Activated CD8-positive, alpha-beta T cell treated with anti-CD3 and anti-CD28 coated beads for 36 hours (primary cell): Measurements from ENCODE around the gene RGS19. TPM values are rescaled to one million over a fixed set of nuclear protein-coding genes. Genes with fewer than 3 reads are reported as not detected.

Source experiments
- ATAC-seq: fragments of 200-7000 bp; cut with Tn5 transposase; one replicate; pipeline ENCODE4 v1.10.0; 2021; ENCODE audit warnings: mild to moderate bottlenecking, moderate library complexity
- CTCF ChIA-PET: fragments of 350-600 bp; sonication (Branson Sonifier 250); formaldehyde crosslinking; loops from one replicate; lab custom pipeline; 2021; ENCODE audit warnings: antibody characterized with exemption; lab: Charles Lee
- POLR2A ChIA-PET: fragments of 350-600 bp; sonication (Branson Sonifier 250); formaldehyde crosslinking; loops from one replicate; lab custom pipeline; 2021; ENCODE audit warnings: antibody characterized with exemption; lab: Charles Lee
- DNase-seq: peaks from one replicate; pipeline ENCODE4 v3.0.0-alpha.2; 2020
- H3K27ac Mint-ChIP-seq: one replicate; pipeline ENCODE4 v1.8.0; 2021; ENCODE audit warnings: mild to moderate bottlenecking, mixed read lengths
- H3K27me3 Mint-ChIP-seq: one replicate; pipeline ENCODE4 v1.8.0; 2021; ENCODE audit warnings: mixed read lengths
- H3K36me3 Mint-ChIP-seq: one replicate; pipeline ENCODE4 v1.8.0; 2021; ENCODE audit warnings: low read depth, mixed read lengths
- H3K4me1 Mint-ChIP-seq: one replicate; pipeline ENCODE4 v1.8.0; 2021; ENCODE audit warnings: low read depth, mixed read lengths
- H3K4me3 Mint-ChIP-seq: one replicate; pipeline ENCODE4 v1.8.0; 2021; ENCODE audit warnings: mild to moderate bottlenecking, moderate library complexity, mixed read lengths
- H3K9me3 Mint-ChIP-seq: one replicate; pipeline ENCODE4 v1.8.0; 2021; ENCODE audit warnings: mixed read lengths
- CTCF ChIP-seq: fragments of 200-600 bp; IDR thresholded peaks from one replicate; pipeline ENCODE4 v1.8.0; 2022; ENCODE audit warnings: antibody characterized with exemption, mild to moderate bottlenecking
- intact Hi-C: fragments of 100-400 bp; cut with micrococcal nuclease; formaldehyde crosslinking; loops from one replicate; pipeline ENCODE4 v1.10.0; 2022
- total RNA-seq, 2 experiments: library from RNA; stranded (reverse); gene quantifications; one replicate each; pipeline ENCODE4 v1.2.3, GENCODE V29; 2021

RGS19 gene
- total RNA-seq, 2 experiments from 2014 or later, result 42.5 to 44.1 TPM

GRCh38 chr20:64029293-64030117 lies 49.8 kb downstream of the RGS19 start:
- intact Hi-C loops, result loop anchor here (10.0 kb wide), 1 partner anchor 45 kb away; the partner anchor contains the start of gene PRPF6
- POLR2A ChIA-PET, result no interaction called here

GRCh38 chr20:64027981-64028685 lies 51.2 kb downstream of the RGS19 start:
- Mint-ChIP-seq H3K27me3 (no peaks in the 10 kb centered on the region), H3K4me1 (no peaks in the 10 kb centered on the region), H3K9me3 (no peaks in the 10 kb centered on the region), H3K36me3 (peaks cover 34% of the 10 kb centered on the region), H3K4me3 (no peak overlapping the region), H3K27ac (no peak overlapping the region)
- DNase-seq (no peak), ATAC-seq (no peak)
- POLR2A ChIA-PET, result no interaction called here
- TF ChIP-seq CTCF, result no peak
- CTCF ChIA-PET, result interaction anchor here (1.6 kb wide), 1 partner anchor 11 kb away, joined by 8 read pairs; no protein-coding TSS in a partner anchor
- intact Hi-C loops, result no loop called here

More at GRCh38 chr20:64029293-64030117, 49.8 kb downstream of the RGS19 start:
- TF ChIP-seq CTCF, result no peak
- no peaks in the 10 kb centered on the region for H3K27me3 Mint-ChIP-seq
- peaks cover 9% of the 10 kb centered on the region for H3K4me1 Mint-ChIP-seq
- peaks cover 31% of the 10 kb centered on the region for H3K36me3 Mint-ChIP-seq
- no peak for DNase-seq
- no peak for ATAC-seq
- CTCF ChIA-PET, result no interaction called here
- H3K4me3 Mint-ChIP-seq, result no peak overlapping the region
- no peaks in the 10 kb centered on the region for H3K9me3 Mint-ChIP-seq
- H3K27ac Mint-ChIP-seq, result no peak overlapping the region

GRCh38 chr20:64025826-64026412 lies 53.4 kb downstream of the RGS19 start:
- H3K9me3 Mint-ChIP-seq, result no peaks in the 10 kb centered on the region
- no peak overlapping the region for H3K27ac Mint-ChIP-seq
- peaks cover 49% of the 10 kb centered on the region for H3K36me3 Mint-ChIP-seq
- ATAC-seq (no peak), DNase-seq (no peak)
- intact Hi-C loops, result no loop called here
- no peak overlapping the region for H3K4me3 Mint-ChIP-seq
- no peak for TF ChIP-seq CTCF
- no peaks in the 10 kb centered on the region for H3K27me3 Mint-ChIP-seq
- POLR2A ChIA-PET, result no interaction called here
- H3K4me1 Mint-ChIP-seq, result no peaks in the 10 kb centered on the region
- CTCF ChIA-PET, result interaction anchor here (1.5 kb wide), 1 partner anchor 32 kb away, joined by 3 read pairs; no protein-coding TSS in a partner anchor

- Mint-ChIP-seq H3K4me3 (no peak overlapping the region), H3K27ac (no peak overlapping the region), H3K9me3 (no peaks in the 10 kb centered on the region), H3K27me3 (no peaks in the 10 kb centered on the region), H3K4me1 (no peaks in the 10 kb centered on the region), H3K36me3 (peaks cover 46% of the 10 kb centered on the region)
- ChIA-PET CTCF (no interaction called here), POLR2A (interaction anchor here (1.0 kb wide), 1 partner anchor 119 kb away, joined by 3 read pairs; no protein-coding TSS in a partner anchor)
- DNase-seq (no peak), ATAC-seq (no peak)
- intact Hi-C loops, result no loop called here
- TF ChIP-seq CTCF, result no peak
These were observed 54.1 kb downstream of the RGS19 start for GRCh38 chr20:64025101-64025825.
